Measurements from ENCODE around the gene RPS16.

RPS16 gene

GRCh38 chr19:39449116-39449797 lies 13.5 kb upstream of the RPS16 start:
- DNase-seq: no peak

GRCh38 chr19:39448271-39448670 lies 12.5 kb upstream of the RPS16 start:
- no peak for DNase-seq

GRCh38 chr19:39446365-39447084 lies 10.8 kb upstream of the RPS16 start:
- DNase-seq: no peak

- DNase-seq: peak; percentile 48 to 97 (median 90)
These were observed 9.7 kb upstream of the RPS16 start, which contains the start of gene SUPT5H for GRCh38 chr19:39445196-39446111. SUPT5H (plus strand) TSS chr19:39445582; CDS start chr19:39445891, 309 bp downstream.

- peak in 1 of 56 donors; percentile 39 for DNase-seq
These were observed 8.9 kb upstream of the RPS16 start for GRCh38 chr19:39444598-39445195.

- DNase-seq: no peak
These were observed 2.7 kb upstream of the RPS16 start for GRCh38 chr19:39438270-39438934.

- DNase-seq: no peak
These were observed 584 bp upstream of the RPS16 start for GRCh38 chr19:39436350-39436716.

- DNase-seq: no peak
These were observed 1.3 kb downstream of the RPS16 start for GRCh38 chr19:39434123-39435076.

GRCh38 chr19:39433480-39434079 lies 2.2 kb downstream of the RPS16 start:
- DNase-seq: no peak

GRCh38 chr19:39432677-39433025 lies 3.1 kb downstream of the RPS16 start:
- no peak for DNase-seq

- peak in 2 of 56 donors; percentile 6 to 13 for DNase-seq
These were observed 4.8 kb downstream of the RPS16 start for GRCh38 chr19:39430675-39431593.

GRCh38 chr19:39428283-39429112 lies 7.3 kb downstream of the RPS16 start:
- no peak for DNase-seq

- DNase-seq: no peak
These were observed 8.0 kb downstream of the RPS16 start for GRCh38 chr19:39427707-39428106.

GRCh38 chr19:39426170-39426569 lies 9.6 kb downstream of the RPS16 start:
- no peak for DNase-seq

GRCh38 chr19:39425744-39426143 lies 10.0 kb downstream of the RPS16 start:
- no peak for DNase-seq

GRCh38 chr19:39424934-39425333 lies 10.8 kb downstream of the RPS16 start:
- no peak for DNase-seq

Measured in nucleus accumbens (tissue), 56 donors.